GM19043 (cell line): ENCODE measurements around the gene IGSF5.
"Not testable (repeated sequence)": the region's sequence is repeated elsewhere in the genome, so short reads cannot be mapped to it uniquely, and the experiment has no call there.

ENCODE experiments used
- ATAC-seq: cut with Tn5 transposase; IDR thresholded peaks from one replicate; pipeline ENCODE4 v1.9.1; 2021; ENCODE audit warnings: low read depth; ENCODE audit not compliant: unreplicated experiment

The IGSF5 gene

DNA sequence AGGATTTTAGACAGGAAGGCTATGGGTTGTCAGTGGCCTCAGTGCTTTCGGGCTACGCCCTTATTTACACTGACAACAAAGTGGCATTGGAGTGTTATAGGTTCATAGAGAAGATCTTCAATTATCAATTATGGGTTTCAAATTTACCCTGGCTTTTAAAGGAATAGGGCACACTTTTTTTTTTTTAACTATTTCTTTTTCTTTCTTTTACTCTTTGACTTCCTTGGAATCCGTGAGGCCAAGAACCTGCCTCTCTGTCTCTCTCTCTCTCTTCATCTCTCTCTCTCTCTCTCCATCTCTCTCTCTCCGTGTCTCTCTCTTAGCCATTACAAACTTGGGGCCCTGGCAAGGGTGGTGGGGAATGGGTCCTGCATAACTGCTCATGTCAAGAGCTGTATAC lies at the start of gene IGSF5:
TSS of gene IGSF5 (plus strand) at position 301 of the 400 bp plus-strand sequence. CDS start 327 bp downstream, outside the sequence.
- ATAC-seq, result not testable (repeated sequence)

DNA sequence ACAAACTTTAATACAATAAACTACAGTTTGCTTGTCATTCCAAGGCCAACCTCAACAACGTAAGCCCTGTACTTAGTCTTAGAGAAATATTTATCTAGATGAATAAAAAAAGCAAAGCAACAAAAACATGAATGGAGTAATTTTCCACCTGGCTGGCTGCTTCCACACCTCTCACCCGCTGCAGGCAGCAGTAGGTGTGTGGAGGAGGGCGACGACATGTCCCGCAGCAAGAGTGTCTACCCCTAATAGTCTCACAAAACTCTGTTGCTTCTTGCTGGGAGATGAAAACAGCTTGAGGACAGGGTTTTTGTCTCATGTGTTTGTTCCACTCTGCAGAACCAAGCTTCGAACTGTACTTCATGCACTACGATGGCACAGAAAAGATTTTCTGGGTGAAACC lies 48.8 kb upstream of the IGSF5 start:
- no peak for ATAC-seq

DNA sequence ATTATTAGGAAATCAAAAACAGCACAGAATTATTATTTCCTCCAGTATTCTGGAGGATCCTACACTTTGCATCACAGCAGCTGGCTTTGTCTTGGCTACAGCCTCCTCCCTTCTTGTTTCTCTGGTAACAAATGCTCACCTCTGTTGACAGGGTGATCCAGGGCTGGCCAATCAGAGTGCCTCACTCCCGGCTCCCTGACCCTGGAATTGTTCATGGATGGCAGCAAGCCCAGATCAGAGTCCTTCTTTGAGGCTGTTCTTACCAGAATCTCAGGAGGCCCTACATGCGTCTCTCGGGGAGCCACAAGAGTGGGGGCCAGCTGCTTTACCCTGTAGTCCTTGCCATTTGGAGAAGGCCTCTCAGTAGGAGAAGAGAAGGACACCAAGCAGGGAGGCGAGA lies 48.4 kb upstream of the IGSF5 start:
- no peak for ATAC-seq

DNA sequence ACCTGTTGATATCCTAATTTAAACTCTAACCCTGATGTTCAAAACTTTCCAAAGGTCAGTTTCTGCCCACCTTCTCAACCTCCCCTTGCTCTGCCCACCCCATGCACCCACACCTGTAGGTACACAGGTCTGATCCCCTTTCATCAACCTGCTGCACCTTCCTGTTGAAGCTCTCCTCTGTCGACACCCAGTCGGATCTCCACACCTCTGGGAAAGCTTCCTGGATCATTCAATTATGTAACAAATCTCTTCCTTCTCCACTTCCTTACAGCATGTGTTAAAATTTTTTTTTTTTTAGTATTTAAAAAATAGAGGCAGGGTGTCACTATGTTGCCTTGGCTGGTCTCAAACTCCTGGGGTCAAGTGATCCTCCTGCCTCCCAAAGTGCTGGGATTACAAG lies 44.7 kb upstream of the IGSF5 start:
- no peak for ATAC-seq

DNA sequence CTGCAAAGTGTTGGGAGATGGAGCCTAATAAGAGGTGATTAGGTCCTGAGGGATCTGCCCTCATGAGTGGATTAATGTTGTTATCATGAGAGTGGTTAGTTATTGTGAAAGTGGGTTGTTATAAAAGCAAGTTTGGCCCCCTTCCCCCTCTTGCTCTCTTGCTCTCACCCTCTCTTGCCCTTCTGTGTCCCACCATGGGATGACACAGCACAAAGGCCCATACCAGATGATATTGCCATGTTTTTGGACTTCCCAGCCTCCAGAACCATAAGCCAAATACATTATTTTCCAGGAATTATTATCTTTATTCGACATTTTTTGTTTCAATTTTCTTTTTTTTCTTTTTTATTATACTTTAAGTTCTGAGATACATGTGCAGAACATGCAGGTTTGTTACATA lies 41.4 kb upstream of the IGSF5 start:
- ATAC-seq, result no peak

DNA sequence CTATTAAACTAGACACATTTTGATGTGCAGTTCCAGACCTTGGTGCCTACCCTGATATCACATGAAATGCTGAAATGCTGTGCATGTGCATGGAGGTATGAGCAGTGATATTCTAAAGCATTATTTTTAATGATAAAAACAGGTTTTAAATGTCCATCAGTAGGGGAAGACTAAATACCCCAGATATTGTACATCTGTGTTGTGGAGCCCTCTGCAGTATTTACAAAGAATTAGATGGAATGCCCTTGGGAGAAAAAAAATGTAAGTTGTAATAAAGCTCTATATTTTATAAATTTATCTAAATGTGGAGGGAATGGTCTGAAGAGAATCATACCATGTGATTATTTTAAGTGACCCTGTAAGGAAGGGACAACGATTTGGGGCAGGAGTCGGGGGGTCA lies 39.1 kb upstream of the IGSF5 start:
- ATAC-seq, result no peak

DNA sequence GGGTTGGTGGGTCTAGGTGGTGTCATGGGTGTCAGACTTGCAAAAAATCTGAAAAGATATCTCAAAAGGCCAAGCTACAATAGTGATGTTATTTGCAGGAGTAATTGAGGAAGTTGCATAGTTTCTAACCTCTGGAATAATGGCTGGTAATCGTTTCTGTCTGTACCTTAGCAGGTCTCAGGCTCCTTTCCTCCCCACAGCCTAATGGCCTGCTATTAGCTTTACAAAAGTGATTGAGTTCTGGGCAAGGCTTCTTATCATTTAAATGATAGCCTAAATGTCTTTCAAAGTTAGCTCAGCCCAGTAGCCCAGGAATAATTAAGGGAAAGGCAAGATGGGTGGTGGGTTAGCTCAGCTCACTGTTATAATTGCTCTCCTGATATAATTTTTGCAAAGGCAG lies 37.7 kb upstream of the IGSF5 start:
- no peak for ATAC-seq

DNA sequence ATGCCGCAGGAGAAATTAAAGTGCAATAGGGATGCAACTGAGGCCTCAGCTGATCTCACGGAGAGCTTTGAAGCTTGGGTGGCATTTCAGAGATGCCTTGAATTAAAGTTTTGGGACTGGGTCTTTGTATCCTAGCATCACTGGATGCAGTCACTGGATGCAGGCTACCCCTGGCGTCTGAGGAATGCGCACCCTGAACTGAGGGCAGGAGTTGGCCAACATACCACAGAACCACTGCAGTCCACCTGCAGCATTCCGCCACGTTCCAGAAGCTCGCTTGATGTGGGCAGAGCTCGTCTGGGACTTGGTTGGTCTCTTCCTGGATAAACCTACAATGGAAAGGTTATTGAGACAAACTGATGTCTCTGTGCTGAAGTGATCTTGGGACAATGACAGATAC lies 34.1 kb upstream of the IGSF5 start:
- ATAC-seq, result no peak

DNA sequence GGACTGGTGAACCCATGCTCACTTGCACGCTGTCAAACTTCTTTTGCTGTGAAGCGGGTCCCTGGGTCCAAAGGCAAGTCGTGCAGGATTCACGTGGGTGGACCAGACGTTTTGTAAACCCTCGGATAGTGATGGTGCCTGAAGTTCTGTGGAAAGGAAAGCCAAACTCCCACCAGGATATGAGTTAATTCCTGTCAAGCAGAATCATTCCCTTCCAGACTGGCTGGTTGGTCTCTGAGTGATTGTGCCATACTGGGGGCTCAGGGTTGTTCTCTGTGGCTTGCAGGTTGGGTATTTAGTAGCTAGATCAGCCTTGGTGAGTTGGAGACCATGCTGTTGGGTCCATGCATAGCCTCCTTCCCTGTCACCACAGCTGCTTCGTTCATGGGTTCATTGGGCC lies 32.7 kb upstream of the IGSF5 start:
- no peak for ATAC-seq

DNA sequence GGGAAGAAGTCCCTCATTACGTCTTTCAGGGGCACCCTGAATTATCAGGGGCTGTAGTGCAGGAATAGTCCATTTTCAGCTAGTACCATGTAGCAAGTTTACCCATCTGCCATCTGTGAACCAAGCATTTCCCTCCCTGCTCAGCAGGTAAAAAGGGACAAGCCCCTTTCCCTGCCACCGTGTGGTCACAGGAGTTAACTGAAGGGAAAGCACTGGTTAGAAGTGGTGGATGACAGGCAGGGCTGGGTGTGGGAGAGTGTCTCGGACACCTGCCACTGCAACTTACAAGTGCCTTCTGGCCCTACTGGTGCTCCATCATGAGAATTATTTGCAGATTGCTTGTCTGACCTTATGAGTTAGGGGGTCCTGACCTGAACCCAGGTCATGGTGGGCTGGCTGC lies 32.0 kb upstream of the IGSF5 start:
- ATAC-seq, result no peak

DNA sequence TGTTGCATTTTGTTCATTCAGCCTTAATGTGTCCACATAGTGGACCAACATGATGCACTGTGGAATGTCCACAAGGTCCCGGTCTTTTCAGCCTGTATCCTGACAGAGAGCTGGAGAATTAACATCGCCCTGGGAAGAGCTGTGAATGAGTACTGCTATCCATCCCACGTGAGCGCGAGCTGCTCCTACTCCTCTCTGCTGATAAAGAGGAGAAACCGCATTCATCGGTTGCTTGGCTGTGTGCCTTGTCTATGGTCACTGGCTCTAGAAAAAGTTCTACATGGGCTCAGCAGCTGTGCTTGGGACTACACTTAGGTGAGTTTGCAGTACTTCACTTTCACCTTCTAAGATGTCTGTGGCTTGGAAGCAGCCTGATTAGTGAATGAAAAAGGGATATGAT lies 31.1 kb upstream of the IGSF5 start:
- no peak for ATAC-seq

DNA sequence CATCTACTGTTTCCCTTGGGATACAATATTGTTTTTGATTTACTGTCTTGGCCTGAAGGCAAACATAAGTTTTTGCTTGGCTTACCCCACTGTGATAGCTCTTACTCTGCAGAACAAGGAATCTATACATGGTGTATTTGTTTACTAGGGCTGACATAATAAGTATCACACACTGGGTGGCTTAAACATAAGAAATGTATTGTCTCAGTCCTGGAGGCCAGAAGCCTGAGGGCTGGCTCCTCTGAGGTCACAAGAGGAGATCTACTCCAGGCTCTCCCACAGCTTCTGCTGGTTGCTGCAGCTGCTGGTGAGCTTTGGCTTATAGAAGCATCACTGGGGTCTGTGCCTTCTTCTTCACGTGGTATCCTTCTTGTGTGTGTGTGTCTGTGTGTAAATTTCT lies 30.7 kb upstream of the IGSF5 start:
- ATAC-seq, result no peak

DNA sequence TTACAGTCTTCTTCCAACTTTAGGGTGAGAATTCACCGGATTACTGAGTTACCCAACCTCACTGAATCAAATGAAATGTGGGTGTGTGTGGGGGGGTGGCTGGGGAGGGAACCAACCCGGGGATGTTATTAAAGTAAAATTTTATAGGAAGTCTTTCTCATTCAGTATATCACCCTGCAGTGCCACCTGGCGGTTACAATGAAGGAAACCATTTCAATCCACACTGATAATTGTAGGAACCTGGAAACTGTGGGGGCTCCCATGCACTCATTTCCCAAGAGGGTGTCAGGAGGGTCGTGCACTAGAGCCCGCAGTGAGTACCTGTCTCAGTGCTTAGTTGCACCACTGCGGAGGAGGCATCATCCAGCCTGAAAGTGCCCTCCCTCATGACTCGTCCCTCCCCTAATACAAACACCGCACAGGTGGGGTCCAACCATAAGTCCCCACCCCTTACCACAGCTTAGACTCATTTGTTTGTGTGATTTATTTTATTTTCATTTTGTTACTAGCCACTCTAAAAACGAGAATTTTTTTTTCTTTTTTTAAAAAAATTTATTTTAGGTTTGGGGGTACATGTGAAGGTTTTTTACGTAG lies 29.1 kb upstream of the IGSF5 start:
- no peak for ATAC-seq

DNA sequence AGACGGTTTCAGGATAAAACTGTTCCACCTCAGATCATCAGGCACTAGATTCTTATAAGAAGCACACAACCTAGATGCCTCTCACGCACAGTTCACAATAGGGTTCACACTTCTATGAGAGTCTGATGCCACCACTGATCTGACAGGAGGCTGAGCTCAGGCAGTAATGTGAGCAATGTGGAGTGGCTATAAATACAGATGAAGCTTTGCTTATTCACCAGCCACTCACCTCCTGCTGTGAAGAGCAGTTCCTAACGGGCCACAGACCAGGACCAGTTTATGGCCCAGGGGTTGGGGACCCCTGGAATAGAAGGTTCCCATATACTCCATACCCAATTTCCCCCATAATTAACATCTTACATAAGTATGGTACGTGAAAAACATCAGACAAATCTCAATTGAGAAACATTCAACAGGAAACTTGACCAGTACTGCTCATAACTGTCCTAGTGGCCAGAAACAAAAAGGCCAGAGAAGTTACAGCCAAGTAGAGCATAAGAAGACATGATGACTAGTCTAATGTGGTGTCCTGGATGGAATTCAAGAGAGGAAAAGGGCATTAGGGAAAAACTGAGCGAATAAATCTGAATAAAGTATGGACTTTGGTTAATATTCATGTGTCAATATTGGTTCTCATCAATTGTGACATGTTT lies 24.7 kb upstream of the IGSF5 start:
- ATAC-seq, result no peak

DNA sequence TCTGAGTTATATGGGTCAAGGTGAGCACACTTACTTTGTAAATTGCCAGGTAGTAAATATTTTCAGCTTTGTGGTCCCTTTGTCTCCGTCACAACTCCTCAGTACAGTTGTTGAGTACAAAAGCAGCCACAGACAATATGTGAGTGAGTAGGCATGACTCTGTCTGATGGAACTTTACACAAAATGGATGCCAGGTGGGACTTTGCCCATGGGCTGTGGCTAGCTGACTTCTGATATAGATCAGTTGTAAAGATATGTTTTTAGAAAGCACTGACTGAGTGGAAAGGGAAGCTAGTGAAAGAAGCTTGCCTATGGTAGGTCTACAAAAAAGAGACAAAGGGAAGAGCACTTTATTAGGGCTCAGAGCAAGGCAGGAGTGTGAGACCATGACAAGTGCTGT lies 23.1 kb upstream of the IGSF5 start:
- ATAC-seq, result no peak

DNA sequence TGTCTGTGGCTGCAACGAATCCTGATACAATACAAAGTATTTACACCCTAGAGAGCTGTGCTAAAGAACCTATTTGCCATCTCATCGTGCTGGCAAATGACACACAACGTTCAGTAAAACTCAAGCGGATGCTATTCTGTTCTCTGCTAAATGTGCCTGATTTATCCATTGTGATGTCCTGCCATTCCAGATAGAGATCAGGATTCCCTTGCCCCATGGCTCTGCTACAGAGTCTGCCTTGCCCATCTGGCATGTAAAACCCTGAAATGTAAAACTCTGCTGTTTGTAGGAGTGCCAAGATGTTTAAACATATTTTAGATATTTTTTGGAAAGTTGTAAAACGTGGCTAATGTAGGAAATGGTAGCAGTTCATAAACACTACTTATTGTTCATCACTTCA lies 20.0 kb upstream of the IGSF5 start:
- no peak for ATAC-seq

DNA sequence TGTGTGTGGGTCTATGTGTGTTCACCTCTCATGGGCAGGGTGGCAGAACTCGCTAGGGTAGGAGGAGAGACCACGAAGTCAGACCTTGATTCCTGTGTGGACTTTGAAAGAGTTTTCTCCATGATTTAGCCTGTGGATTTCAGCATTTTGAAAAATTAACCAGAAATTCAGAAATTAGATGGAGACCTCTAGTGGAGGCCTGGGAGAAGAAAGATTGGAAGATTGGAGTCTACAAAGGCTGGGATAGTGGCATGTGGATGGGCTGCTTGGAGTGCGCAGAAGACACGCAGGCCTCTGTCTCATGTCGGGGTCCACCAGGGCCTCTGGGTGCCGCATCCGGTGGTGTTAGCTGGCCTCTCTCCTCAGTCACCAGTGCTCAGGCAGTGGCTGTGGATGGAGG lies 18.9 kb upstream of the IGSF5 start:
- no peak for ATAC-seq

DNA sequence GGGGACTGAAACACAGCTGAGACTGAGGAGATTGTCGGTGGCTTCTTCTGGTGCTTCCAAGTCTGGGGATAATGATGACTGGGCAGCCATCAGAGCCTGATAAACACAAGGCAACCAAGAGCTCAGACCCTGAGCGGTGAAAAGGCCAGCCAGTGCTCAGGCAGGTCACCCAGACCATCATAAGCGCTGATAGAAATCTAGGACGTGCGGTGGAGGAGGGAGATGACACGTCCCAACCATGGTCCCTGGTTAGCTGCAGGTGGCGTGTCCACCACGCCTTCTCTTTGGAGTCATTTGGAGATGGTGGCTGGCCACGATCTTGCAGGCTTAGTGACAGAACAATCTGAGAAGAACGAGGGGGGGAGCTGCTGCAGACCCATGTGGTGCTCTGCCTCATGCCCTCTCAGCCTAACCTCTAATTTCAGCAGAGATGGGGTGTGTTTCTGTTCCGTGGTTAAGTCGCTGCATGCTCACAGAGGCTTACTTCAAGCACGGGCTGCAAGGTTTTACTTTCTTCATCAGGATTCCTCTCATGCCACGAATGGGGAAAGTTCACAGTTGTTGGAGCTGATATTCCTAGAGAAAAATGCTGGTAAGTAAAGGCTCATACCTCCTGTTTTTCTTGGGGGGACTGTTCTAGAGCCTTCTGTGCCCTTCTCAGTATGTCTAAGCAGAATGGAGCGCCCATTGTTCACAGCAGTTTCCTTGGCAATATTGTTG lies 17.4 kb upstream of the IGSF5 start:
- ATAC-seq, result no peak

DNA sequence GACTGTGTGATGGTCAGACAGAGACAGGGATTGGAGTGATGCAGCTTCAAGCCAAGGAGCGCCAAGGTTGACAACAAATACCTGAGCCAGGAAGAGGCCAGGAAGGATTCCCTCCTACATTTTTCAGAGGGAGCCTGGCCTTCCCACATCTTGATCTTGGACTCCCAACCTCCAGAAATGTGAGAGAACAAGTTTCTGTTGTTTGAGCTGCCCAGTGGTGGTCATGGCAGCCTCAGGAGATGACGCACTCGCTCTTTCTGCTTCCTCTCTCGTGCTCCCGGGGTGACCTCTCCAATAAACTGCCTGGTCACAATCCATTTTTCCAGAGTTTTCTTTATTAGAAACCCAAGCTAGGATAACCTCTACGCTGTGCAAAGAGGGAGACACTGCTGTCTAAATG lies 16.6 kb upstream of the IGSF5 start:
- no peak for ATAC-seq

DNA sequence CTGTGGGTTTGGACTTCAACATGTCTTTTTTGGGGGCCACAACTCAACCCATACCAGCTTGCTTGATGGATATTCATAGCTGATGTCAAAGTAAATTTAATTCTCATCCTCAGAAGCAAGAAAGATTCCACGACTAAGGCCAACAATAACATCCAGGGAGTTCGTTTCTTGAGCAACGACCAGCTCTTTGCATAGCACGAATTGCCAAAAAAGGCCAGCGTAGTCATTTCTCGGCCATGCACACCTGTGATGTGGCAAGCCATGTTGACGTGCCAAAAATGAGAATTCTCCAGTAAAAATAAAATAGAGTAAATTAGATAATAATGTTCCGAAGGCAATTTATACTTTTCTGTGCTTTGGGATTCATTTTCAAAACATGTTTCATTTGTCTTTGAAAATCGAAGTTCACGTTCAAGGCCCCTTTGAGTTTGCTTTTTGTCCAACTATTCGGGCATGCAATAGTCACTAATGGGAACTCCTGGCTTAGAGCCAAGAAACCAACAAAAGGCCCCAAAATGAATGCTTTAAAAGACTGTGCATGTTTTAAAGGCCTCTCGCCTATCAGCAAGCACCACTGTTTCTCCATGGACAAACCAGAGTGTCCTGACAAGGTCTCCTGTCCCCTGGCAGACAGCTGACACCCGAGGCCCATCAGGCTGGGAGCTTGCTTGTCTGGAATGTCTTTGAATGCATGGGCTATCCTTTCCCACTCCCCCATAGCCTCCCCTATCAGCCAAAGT lies 14.4 kb upstream of the IGSF5 start:
- no peak for ATAC-seq

DNA sequence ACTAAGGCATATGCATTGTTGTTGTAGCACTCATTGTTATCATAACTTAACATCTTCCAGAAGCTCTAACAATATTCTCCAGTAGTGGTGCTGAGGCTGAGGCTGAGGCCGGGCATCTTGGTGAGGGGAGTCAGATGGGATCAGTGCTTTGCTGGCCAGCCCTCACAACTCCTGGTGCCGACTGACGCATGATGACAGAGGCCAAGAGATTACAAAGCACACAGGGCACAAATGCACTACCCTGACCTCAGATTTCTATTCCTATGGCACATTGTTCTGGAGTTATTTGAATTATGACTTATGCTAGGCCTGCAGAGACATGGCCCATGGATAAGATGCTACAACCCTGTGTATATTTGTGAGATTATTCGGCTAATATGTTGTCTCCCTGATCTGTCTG lies 8.3 kb upstream of the IGSF5 start:
- no peak for ATAC-seq
